Fibroblast of skin of abdomen (primary cell): Measurements from ENCODE around the gene MCAT.

Experiments used
- DNase-seq: peaks from one replicate; pipeline ENCODE4 v3.0.0-alpha.2; 2013

The MCAT gene

DNA sequence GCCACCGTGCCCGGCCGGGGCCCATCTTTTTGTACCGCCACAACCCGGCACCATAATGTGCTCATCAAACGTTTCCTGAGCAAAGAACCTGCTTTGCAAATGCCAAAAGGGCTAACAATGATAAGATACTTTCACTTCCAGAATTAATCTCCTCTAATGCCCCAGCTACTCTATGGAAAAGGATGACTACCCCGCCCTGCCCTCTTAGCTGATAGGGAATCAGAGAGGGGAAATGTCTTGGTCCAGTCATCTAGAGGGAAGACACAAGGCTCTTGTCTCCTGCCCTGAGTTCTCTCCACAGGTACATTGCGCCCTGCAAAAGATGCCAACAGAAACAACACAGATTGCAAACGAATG is 54.6 kb downstream of the MCAT start:
- DNase-seq = no peak

DNA sequence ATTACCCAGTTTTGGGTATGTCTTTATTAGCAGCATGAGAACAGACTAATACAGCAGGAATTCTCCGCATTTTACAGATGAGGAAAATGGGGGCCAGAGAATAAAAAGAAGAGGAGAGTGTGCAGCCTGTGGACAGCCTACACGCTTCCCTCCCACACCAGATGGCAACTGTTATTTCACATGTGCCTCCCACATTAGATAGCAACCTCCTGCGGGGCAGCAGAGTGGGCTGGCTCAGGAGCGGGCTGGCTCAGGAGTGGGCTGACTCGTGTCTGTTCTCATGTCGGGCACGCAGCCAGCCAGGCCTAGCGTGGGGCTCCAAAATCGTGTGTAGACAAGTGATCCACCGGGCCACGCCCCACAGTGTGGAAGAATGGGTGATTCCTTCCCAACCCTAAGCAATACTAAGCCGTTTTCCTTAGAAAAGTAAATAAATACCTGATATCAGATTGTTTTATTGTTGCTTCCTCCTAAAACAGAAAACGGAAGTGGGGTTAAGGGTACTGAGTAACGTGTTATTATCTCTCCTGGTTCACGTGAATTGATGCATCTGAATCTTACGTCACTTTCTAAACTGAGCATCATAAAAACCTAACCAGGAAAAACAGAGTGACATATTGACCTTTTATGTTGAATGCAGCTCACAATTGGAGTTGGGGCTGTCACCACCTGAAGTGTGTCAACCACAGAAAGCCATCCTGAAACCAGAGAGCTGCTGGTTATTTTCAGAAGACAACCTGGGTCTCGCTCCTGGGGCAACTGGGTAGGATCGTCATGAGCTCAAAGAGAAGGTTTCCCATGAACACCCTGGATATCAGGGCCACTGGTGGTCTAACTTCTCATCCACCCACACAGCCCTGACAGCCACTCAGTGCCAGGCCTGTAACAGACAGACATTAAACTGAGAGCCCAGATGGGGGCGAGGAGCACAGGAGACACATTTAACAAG is 57.3 kb downstream of the MCAT start:
- no peak for DNase-seq
